ENCODE measurements around the gene GAS2L2.

GRCh38 chr17:35725802-35726126 lies 27.3 kb downstream of the GAS2L2 start:
- TF ChIP-seq TEAD4 (IDR thresholded peaks at IDR 0.05; ENCODE audit: low read depth, low read length) (no peak), GTF2F1 (IDR thresholded peaks at IDR 0.05; ENCODE audit: borderline replicate concordance, low read depth, low read length) (no peak), SIN3A (conservative IDR thresholded peaks at IDR 0.05 in 1 of 2, IDR thresholded peaks at IDR 0.05 in 1 of 2; ENCODE audit: low read depth in 1 of 2, low read length in 2 of 2) (no peak), EZH2 (IDR thresholded peaks at IDR 0.05; ENCODE audit: low read depth, low read length, severe bottlenecking) (no peak), POLR2A (IDR thresholded peaks at IDR 0.05; ENCODE audit: control extremely low read depth in 1 of 2, low read depth in 2 of 2, low read length in 2 of 2) (no peak), ATF3 (IDR thresholded peaks at IDR 0.05; ENCODE audit: insufficient read depth, low read depth, low read length) (no peak), HDAC6 (IDR thresholded peaks at IDR 0.05; ENCODE audit: low read depth, low read length) (no peak), CTCF (IDR thresholded peaks at IDR 0.05; ENCODE audit: control extremely low read depth in 1 of 3, insufficient read depth in 1 of 3, low read depth in 1 of 3, low read length in 3 of 3) (no peak), SRF (IDR thresholded peaks at IDR 0.05; ENCODE audit: low read depth, low read length) (no peak), TAF1 (IDR thresholded peaks at IDR 0.05; ENCODE audit: low read depth, low read length) (no peak)
